Thyroid gland (tissue), 4 donors: ENCODE measurements around the gene CHRNB1. TPM values are rescaled to one million over a fixed set of nuclear protein-coding genes. Genes with fewer than 3 reads are reported as not detected.

ENCODE experiments used
- DNase-seq, 2 donors: peaks; one replicate each; pipeline ENCODE4 v3.0.0-alpha.2; 2019
- H3K27ac ChIP-seq, 3 donors: fragments of 200-600 bp; sonication (generic); 1 replicate in 2 of 3; 2 replicates in 1 of 3; pipeline ENCODE4 v1.5.1; 2016 to 2019; ENCODE audit warnings: mild to moderate bottlenecking in 1 of 3, moderate library complexity in 1 of 3
- H3K27me3 ChIP-seq: fragments of 200-600 bp; sonication (generic); one replicate; pipeline ENCODE4 v1.5.1; 2019
- H3K36me3 ChIP-seq, 2 donors: fragments of 200-600 bp; sonication (generic); one replicate each; pipeline ENCODE4 v1.5.1; 2016 to 2019
- H3K4me1 ChIP-seq, 2 donors: fragments of 200-600 bp; sonication (generic); one replicate each; pipeline ENCODE4 v1.5.1; 2017 to 2019
- H3K4me3 ChIP-seq, 3 donors: fragments of 200-600 bp; sonication (generic); replicated peaks in 1 of 3; 1 replicate in 2 of 3; 2 replicates in 1 of 3; pipeline ENCODE4 v1.5.1; 2016; ENCODE audit warnings: mild to moderate bottlenecking in 1 of 3
- H3K9me3 ChIP-seq: fragments of 200-600 bp; sonication (generic); one replicate; pipeline ENCODE4 v1.5.1; 2017
- POLR2A ChIP-seq, 2 donors: fragments of 450-650 bp; IDR thresholded peaks; one replicate each; pipeline ENCODE4 v1.6.1; 2017; ENCODE audit warnings: antibody characterized with exemption in 2 of 2, mild to moderate bottlenecking in 2 of 2, moderate library complexity in 1 of 2
- WGBS, 2 donors: methylation state at CpG; one replicate each; pipeline ENCODE4 v1.1.5; 2017; 5-methylcytosine and 5-hydroxymethylcytosine counted together
- intact Hi-C: fragments of 100-400 bp; cut with DNase I; formaldehyde crosslinking; loops from one replicate; pipeline ENCODE4 v1.15.1; 2023
- total RNA-seq, 4 donors: library from RNA; depleted of rRNA; stranded (reverse); fragments of >200 nt; gene quantifications; one replicate each; pipeline ENCODE4 v1.2.3, GENCODE V29; 2016
- TF ChIP-seq, protein P1 (sequence below), 6 experiments: fragments of 200-600 bp in 3 of 6; fragments of 450-650 bp in 3 of 6; sonication (generic) in 3 of 6; IDR thresholded peaks; one replicate each; pipeline ENCODE4 v1.5.1; 2016 to 2019; ENCODE audit warnings: antibody characterized with exemption in 6 of 6, mild to moderate bottlenecking in 2 of 6, inconsistent platforms in 1 of 6, moderate library complexity in 1 of 6

CHRNB1 gene
- total RNA-seq, 4 donors from 2014 or later: 13.4 to 29.2 (median 19.8) TPM

DNA sequence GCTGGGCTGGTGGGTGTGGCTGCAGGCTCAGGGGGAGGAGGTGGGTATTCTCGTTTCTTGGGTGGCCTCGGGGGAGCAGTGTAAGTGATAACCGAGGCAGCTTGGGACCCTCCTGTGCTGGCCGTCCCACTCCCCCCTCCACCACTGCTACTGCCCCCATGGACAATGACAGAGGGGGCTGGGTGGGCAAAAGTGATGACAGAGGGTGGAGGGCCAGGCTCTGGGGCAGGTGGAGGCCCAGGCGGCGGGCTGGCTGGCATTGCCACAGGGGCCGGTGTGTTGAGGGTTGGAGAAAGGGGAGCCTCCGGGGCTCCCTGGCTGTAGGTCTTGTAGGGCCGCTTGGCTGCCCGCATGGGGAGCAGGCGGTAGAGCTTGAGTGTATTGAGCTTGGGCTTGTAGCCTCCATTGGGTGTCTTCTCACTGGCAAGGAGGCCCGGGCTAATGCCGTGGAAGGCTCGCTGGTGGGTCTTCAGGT is 18.5 kb downstream of the CHRNB1 start:
- Histone ChIP-seq H3K9me3 (no peaks in the 10 kb centered on the region), H3K4me3 (no peak overlapping the region), H3K36me3 (peaks cover 24 to 33% of the 10 kb centered on the region in 2 donors), H3K27me3 (no peaks in the 10 kb centered on the region), H3K27ac (no peak overlapping the region), H3K4me1 (peaks cover 16 to 25% of the 10 kb centered on the region in 2 donors)
- intact Hi-C loops: no loop called here
- TF ChIP-seq, protein P1, sequence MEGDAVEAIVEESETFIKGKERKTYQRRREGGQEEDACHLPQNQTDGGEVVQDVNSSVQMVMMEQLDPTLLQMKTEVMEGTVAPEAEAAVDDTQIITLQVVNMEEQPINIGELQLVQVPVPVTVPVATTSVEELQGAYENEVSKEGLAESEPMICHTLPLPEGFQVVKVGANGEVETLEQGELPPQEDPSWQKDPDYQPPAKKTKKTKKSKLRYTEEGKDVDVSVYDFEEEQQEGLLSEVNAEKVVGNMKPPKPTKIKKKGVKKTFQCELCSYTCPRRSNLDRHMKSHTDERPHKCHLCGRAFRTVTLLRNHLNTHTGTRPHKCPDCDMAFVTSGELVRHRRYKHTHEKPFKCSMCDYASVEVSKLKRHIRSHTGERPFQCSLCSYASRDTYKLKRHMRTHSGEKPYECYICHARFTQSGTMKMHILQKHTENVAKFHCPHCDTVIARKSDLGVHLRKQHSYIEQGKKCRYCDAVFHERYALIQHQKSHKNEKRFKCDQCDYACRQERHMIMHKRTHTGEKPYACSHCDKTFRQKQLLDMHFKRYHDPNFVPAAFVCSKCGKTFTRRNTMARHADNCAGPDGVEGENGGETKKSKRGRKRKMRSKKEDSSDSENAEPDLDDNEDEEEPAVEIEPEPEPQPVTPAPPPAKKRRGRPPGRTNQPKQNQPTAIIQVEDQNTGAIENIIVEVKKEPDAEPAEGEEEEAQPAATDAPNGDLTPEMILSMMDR (IDR thresholded peaks at IDR 0.05): no peak
- TF ChIP-seq POLR2A (IDR thresholded peaks at IDR 0.05): no peak
- 89 to 100% methylated on average over 3 to 14 of the region's 14 CpGs for WGBS, 2 donors
- no peak for DNase-seq

DNA sequence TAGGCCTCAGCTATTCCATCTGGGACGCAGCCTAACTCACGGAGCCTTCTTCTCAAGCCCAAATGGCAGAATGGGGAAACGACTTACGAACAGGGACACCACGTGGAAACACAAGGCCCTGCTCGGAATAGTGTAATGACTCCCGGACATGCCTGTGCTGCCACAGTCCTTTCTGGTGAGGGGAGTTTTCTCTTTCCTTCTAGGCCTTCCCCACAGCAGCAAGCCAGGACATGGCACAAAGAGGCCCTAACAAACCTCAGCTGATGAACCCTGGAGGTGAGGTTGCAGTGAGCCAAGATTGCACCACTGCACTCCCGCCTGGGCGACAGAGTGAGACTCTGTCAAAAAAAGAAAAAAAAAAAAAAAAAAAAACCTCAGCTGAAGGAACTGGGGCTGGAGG is 19.2 kb downstream of the CHRNB1 start:
- no peak for DNase-seq
- TF ChIP-seq, protein P1 (IDR thresholded peaks at IDR 0.05): no peak
- TF ChIP-seq POLR2A (IDR thresholded peaks at IDR 0.05): no peak
- peaks cover 17 to 31% of the 10 kb centered on the region in 2 donors for H3K4me1 ChIP-seq
- no peaks in the 10 kb centered on the region for H3K27me3 ChIP-seq
- H3K4me3 ChIP-seq: no peak overlapping the region
- no peak overlapping the region for H3K27ac ChIP-seq
- WGBS, 2 donors: 94 to 96% methylated on average over 9 of the region's 9 CpGs
- peaks cover 24 to 33% of the 10 kb centered on the region in 2 donors for H3K36me3 ChIP-seq
- no peaks in the 10 kb centered on the region for H3K9me3 ChIP-seq
- intact Hi-C loops: no loop called here

DNA sequence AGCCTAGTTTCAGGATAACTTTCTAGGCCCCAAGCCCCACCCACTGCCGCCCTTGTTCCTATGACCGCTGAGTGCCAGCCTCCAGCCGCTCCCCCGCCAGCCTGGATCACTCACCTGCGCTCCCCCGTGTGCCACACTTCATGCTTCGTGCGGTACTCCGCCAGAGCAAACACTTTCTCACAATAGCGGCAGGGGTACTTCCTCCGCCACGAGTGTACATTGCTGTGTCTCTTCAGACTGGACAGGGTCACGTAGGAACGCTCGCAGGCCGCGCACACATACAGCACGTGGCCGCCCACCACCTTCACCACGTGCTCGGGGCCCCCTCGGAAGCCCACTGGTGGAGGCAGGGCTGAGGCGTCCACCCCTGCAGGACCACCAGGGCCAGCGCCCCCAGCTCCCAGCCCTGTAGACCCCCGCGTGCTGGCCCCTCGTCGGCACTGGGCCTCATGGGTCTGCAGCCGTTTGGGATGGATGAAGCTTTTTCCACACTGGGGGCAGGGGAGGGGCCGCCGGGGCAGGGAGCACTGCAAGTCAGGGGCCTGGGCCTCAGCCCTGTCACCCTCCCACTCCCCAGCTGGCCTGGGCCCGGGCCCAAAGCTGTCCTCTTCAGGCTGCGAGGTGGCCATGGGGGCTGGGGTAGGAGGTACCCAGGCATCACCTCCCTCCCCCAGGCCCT is 20.9 kb downstream of the CHRNB1 start:
- intact Hi-C loops: no loop called here
- Histone ChIP-seq H3K27me3 (no peaks in the 10 kb centered on the region), H3K4me1 (peaks cover 28 to 34% of the 10 kb centered on the region in 2 donors), H3K27ac (peak overlapping the region; percentile 54 to 74 (median 66)), H3K36me3 (peaks cover 24 to 33% of the 10 kb centered on the region in 2 donors), H3K9me3 (no peaks in the 10 kb centered on the region), H3K4me3 (no peak overlapping the region)
- no peak for DNase-seq
- 80 to 93% methylated on average over 18 to 21 of the region's 33 CpGs for WGBS, 2 donors
- TF ChIP-seq POLR2A (IDR thresholded peaks at IDR 0.05): no peak
- TF ChIP-seq, protein P1 (IDR thresholded peaks at IDR 0.05): no peak

DNA sequence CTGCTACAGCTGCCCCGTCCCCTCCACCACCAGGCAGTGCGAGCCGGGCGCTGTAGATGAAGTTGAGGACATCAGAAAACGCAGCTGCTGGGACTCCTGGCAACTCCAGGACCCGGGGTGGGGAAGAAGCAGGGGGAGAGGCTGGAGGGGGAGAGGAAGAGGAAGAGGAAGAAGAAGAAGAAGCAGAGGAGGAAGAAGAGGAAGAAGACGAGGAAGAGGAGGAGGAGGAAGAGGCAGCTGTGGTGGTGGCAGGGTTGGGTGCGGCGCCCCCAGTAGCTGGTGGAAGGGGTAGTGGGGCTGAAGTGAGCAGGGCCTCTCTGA is 21.4 kb downstream of the CHRNB1 start:
- 77 to 87% methylated on average over 9 of the region's 9 CpGs for WGBS, 2 donors
- H3K4me1 ChIP-seq: peaks cover 28 to 38% of the 10 kb centered on the region in 2 donors
- H3K9me3 ChIP-seq: no peaks in the 10 kb centered on the region
- H3K27ac ChIP-seq: peak overlapping the region; percentile 54 to 74 (median 66)
- H3K4me3 ChIP-seq: no peak overlapping the region
- intact Hi-C loops: no loop called here
- H3K27me3 ChIP-seq: no peaks in the 10 kb centered on the region
- peaks cover 24 to 33% of the 10 kb centered on the region in 2 donors for H3K36me3 ChIP-seq
- DNase-seq: no peak
- no peak for TF ChIP-seq POLR2A (IDR thresholded peaks at IDR 0.05)
- TF ChIP-seq, protein P1 (IDR thresholded peaks at IDR 0.05): no peak

DNA sequence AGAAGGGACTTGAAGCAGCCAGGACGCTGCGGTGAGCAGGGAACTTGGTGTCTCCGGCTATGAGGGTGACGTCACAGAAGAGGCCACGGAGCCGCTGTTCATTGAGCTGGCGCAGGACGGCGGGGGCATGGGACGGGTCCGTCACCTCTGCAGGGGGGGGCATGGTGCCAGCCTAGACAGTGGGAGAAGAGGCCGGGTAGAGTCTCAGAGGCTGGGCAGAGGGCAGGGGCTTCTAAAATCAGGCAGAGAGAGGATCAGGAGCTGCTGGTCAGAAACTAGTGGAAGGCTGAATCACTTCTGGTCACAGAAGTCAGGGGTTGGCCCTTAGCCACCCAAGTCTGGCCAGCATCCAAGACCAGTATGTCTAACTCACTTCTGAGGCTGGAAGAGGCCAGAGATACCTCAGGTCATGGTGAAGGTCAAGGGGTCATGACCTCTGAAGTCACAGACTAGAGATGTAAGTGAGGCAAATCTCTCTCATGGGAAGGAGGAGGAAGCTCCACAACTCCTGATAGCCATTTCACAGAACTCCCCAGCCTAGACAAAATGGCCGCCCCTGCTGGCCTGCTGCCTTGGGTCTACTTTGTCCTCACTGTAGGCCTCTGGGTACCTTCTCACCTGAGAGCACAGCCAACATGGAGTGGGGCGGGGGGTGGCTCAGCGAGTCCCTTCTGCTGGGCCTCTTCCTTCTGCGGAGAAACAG is 21.9 kb downstream of the CHRNB1 start:
- Histone ChIP-seq H3K4me1 (peaks cover 29 to 43% of the 10 kb centered on the region in 2 donors), H3K36me3 (peaks cover 24 to 31% of the 10 kb centered on the region in 2 donors), H3K9me3 (no peaks in the 10 kb centered on the region), H3K27ac (peak overlapping the region; percentile 54 to 74 (median 66)), H3K4me3 (no peak overlapping the region), H3K27me3 (no peaks in the 10 kb centered on the region)
- WGBS, 2 donors: 46 to 47% methylated on average over 16 of the region's 16 CpGs
- DNase-seq: peak; percentile 78 to 85
- no peak for TF ChIP-seq POLR2A (IDR thresholded peaks at IDR 0.05)
- TF ChIP-seq, protein P1 (IDR thresholded peaks at IDR 0.05): no peak
- intact Hi-C loops: no loop called here
